GM21367 (cell line): Measurements from ENCODE around the gene EDEM3.
A peak's percentile ranks its signal among the peaks of the same experiment; 100 is the strongest.
"Not testable (repeated sequence)": the region's sequence is repeated elsewhere in the genome, so short reads cannot be mapped to it uniquely, and the experiment has no call there.

Experiments
- ATAC-seq: cut with Tn5 transposase; IDR thresholded peaks from one replicate; pipeline ENCODE4 v1.9.1; 2021; ENCODE audit not compliant: unreplicated experiment

EDEM3 gene

GRCh38 chr1:184754476-184755225, at the start of gene EDEM3:
EDEM3 (minus strand) TSS chr1:184754858; CDS start chr1:184754646, 212 bp downstream.
- peak; percentile 92 for ATAC-seq

GRCh38 chr1:184804220-184804619, 49.6 kb upstream of the EDEM3 start:
- no peak for ATAC-seq

- no peak for ATAC-seq
Observed at GRCh38 chr1:184803180-184803492, 48.5 kb upstream of the EDEM3 start.

GRCh38 chr1:184802354-184803179, 47.9 kb upstream of the EDEM3 start:
- no peak for ATAC-seq

DNA sequence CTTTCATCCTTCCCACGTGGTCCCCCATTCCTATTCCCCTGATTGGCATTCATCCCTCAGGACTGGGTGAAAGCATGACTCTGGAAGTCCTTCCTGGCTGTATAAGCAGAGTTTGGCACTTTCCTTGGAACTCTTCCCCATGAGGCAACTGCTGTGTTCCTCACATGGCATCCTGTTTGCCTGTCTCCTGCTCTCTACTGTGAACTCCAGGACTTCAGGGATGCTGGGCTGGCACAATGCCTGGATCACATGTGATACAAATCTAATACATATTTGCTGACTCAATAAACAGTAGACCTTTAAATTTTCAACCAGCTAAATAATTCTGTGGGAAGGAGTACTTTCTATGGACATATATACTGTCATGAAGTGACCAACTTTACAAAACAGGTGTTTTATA, 46.8 kb upstream of the EDEM3 start:
- ATAC-seq, result no peak

GRCh38 chr1:184800876-184801275, 46.2 kb upstream of the EDEM3 start:
- no peak for ATAC-seq

- ATAC-seq, result no peak
Observed at GRCh38 chr1:184793967-184794366, 39.3 kb upstream of the EDEM3 start.

DNA sequence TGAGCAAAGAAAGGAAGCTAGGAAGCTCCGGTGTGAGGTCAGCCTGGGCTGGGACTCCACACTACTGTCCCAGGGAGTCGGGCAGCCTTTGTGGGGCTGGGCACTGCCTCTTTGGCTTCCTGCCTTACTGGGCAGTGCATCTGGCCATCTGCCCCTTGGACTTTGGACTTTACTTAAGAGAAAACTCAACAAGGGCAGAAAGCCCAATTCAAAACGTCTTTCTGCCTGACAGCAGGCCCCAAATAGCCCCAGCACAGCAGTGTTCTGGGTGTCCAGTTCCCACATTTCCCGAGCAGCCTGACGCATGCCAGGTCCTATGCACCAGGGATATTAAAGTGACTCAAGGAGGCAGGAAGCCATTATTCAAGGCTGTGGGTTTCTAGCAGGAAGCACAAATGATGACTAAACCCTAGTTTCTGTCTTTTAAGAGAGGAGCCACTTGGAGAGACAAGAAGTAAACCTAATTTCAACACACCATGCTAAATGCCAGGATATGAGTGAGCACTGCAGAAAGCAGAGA, 37.9 kb upstream of the EDEM3 start:
- no peak for ATAC-seq

GRCh38 chr1:184791550-184791900, 36.9 kb upstream of the EDEM3 start:
- no peak for ATAC-seq

- no peak for ATAC-seq
Observed at GRCh38 chr1:184790642-184791549, 36.2 kb upstream of the EDEM3 start.

- no peak for ATAC-seq
Observed at GRCh38 chr1:184789884-184790283, 35.2 kb upstream of the EDEM3 start.

GRCh38 chr1:184788970-184789369, 34.3 kb upstream of the EDEM3 start:
- ATAC-seq, result no peak

DNA sequence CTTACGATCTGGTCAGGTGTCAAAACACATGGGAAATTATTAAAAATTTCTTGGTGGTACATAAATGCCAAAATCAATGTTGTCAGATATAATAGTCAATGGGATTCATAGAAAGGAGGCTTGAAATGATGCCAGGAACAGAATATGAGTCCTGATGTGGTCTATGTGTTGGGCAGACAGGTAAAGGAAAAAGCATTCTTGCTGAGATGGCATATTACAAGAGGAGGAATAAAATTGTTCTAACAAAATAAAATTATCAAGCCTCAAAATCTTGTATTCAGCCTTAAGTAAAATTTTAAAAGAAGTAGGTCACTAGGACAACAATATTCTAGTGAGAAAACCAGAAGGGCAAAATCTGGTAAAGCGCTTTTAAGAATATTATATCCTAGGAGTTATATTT, 30.9 kb upstream of the EDEM3 start:
- ATAC-seq, result no peak

GRCh38 chr1:184783723-184784122, 29.1 kb upstream of the EDEM3 start:
- ATAC-seq, result not testable (repeated sequence)

DNA sequence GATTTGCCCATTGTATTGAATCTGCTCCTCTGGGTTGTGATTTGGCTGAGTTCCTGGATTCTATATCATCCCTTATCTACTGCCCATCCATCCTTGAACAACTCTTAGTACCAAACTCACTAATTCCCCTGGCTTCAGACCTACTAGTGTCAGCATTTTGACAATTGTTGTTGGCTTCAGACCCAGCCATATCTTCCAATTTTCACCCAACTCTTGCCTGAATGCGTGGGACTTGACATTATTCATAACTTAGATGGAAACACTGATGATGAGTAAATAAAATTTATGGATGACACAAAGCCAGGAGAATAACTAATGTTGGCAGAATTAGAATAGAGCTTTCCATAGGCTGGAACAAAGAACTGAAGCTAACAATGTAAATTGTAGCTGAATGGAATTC, 27.3 kb upstream of the EDEM3 start:
- ATAC-seq, result no peak

DNA sequence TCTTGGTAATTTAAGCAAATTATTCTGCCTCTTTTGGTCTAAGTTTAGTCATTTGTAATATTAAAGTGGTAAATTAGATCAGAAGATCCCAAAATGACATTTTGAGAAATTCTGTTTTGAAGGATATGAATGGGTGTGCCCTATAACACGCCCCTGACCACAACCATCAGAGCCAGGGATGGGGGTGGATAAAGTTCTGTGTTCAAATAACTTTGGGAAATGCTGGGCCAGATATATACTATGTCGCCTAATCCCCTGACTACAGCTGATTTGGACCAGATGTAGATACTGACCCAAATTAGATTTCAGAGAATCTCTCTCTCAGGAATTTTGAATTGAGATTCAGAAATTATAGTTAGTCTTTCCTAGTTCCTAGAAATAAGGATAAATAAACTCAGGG, 21.2 kb upstream of the EDEM3 start:
- no peak for ATAC-seq

- ATAC-seq, result no peak
Observed at GRCh38 chr1:184775329-184775728, 20.7 kb upstream of the EDEM3 start.

- no peak for ATAC-seq
Observed at GRCh38 chr1:184773762-184774320, 19.2 kb upstream of the EDEM3 start.

DNA sequence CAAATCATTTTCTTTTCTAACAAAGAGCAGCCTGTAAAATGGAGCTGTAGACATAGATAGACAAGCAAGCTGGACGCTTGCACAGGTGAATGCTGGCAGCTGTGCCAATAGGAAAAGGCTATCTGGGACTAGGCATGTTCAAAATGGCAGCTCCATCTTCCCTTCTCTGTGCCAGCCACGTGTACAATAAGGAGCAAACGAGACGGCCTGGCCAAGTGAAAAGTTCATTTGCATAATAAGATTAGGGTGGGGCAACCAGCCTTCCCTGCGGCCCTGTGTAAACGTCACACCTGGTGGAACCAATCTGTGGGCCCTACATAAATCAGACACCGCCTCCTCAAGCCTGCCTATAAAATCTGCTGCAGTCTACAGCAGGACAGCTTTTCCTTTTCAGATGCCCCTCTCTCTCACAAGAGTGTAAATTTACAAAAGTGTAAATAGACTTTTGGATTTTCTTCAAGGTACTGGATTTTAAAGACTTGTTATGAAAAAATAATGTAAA, 16.6 kb upstream of the EDEM3 start:
- ATAC-seq, result no peak

DNA sequence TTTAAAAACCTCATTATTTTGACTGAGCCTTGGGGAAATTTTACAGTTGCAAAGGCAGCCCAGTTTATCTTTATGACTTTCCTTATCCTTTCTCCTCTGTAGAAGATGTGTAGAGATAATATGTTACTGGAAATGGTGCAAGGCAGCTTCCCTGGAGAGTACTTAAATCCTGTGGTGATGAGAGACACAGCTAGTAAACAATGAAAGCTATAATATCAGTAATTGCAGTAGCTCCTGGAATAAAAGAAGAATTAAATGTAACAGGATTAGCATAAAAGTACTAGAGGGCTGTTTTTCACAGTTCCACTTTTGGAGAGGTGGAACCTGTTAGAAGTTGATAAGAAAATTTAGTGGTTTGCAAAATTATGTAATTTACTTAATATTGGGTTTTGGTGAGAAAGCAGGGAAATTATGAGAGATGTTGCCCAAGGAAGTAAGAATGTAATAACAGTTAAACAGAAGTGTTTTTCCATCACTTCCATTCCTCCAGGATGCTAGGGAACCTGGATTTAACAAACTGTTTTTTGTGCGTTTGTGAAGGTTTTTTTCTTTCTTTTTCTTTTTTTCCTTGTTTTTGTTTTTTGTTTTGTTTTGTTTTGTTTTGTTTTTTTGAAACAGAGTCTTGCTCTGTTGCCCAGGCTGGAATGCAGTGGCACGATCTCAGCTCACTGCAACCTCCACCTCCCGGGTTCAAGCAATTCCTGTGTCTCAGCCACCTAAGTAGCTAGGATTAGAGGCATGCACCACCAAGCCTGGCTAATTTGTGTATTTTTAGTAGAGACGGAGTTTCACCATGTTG, 15.7 kb upstream of the EDEM3 start:
- no peak for ATAC-seq
